ENCODE results near the gene ARHGEF11. TPM values are rescaled to one million over a fixed set of nuclear protein-coding genes. Genes with fewer than 3 reads are reported as not detected.

Gene ARHGEF11
- total and polyA plus RNA-seq, 9 of the 15 experiments (the other 6 are each of a cell fraction or from before 2014, with no cell fraction given): 0.14 to 15.5 (median 9.0) TPM

DNA sequence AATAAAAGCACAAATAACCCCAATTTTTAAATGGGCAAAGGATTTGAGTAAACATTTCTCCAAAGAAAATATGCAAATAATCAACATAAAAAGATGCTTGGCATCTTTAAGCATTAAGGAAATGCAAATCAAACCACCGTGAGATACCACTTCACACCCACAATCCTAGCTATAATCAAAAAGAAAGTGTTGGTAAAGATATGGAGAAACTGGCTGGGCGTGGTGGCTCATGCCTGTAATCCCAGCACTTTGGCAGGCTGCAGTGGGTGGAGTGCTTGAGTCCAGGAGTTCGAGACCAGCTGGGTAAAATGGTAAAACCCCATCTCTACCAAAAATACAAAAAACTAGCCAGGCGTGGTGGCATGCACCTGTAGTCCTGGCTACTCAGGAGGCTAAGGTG is 16.9 kb downstream of the ARHGEF11 start:
- no peaks in the 10 kb centered on the region for H3K9me1 ChIP-seq (ENCODE audit: control insufficient read depth, insufficient read depth, low read length)
- ATAC-seq (no peak), FAIRE-seq (no peak), DNase-seq (ENCODE audit: extremely low read depth in 1 of 4, low spot score in 3 of 4) (no peak)
- H3K9ac ChIP-seq (ENCODE audit: insufficient read depth in 1 of 2, low read depth in 2 of 2, low read length in 2 of 2): no peak overlapping the region
- peaks cover 2% of the 10 kb centered on the region; the same call in 1 of the 3 replicates for H3K79me2 ChIP-seq (ENCODE audit: control insufficient read depth, insufficient read depth, low read length)
- no peak overlapping the region for H3K4me3 ChIP-seq
- no TSS peak for BruUV-seq (replicated peaks)
- intact Hi-C loops (cut with micrococcal nuclease): no loop called here
- in situ Hi-C loops (cut with MboI): no loop called here
- H3K9me3 ChIP-seq (replicated peaks; ENCODE audit: control insufficient read depth, insufficient read depth, low read depth, low read length): no peaks in the 10 kb centered on the region
- ChIA-PET POLR2A (interaction anchor here (0.7 to 1.6 kb wide), 5 partner anchors 13 to 335 kb away, joined by 3 to 6 read pairs (median 3); no protein-coding TSS in a partner anchor), CTCF (ENCODE audit: low intra/inter-chr PET ratio) (no interaction called here)
- no peak overlapping the region for H3K27ac ChIP-seq (ENCODE audit: extremely low read depth, low read depth, low read length)
- H3K4me1 ChIP-seq (replicated peaks in 1 of 2; ENCODE audit: control insufficient read depth in 2 of 2, insufficient read depth in 2 of 2, low read length in 2 of 2): peaks cover 0 to 10% of the 10 kb centered on the region in 2 experiments; a peak in 2 of 5 replicates
- 63% methylated on average over 4 of the region's 4 CpGs for WGBS (ENCODE audit: insufficient coverage, low coverage, missing lambda C conversion rate)
- H4K20me1 ChIP-seq (replicated peaks; ENCODE audit: control insufficient read depth, insufficient read depth, low read length): no peaks in the 10 kb centered on the region
- H3K36me3 ChIP-seq (ENCODE audit: control insufficient read depth, insufficient read depth, low read length): no peaks in the 10 kb centered on the region
- H3K27me3 ChIP-seq (ENCODE audit: control insufficient read depth in 2 of 2, insufficient read depth in 2 of 2, low read length in 2 of 2): no peaks in the 10 kb centered on the region
- no peak overlapping the region for H3K4me2 ChIP-seq (ENCODE audit: insufficient read depth, low read length)
- H2AFZ ChIP-seq (ENCODE audit: low read depth, low read length): no peak overlapping the region
- TF ChIP-seq RBM14 (IDR thresholded peaks at IDR 0.05; ENCODE audit: borderline replicate concordance, insufficient read depth, low read depth, low read length) (no peak), SMAD2 (IDR thresholded peaks at IDR 0.05; ENCODE audit: low read depth, low read length) (no peak), ILF3 (IDR thresholded peaks at IDR 0.05; ENCODE audit: borderline replicate concordance) (no peak), ZZZ3 (IDR thresholded peaks at IDR 0.05) (no peak)
- TF ChIP-seq, protein P1, sequence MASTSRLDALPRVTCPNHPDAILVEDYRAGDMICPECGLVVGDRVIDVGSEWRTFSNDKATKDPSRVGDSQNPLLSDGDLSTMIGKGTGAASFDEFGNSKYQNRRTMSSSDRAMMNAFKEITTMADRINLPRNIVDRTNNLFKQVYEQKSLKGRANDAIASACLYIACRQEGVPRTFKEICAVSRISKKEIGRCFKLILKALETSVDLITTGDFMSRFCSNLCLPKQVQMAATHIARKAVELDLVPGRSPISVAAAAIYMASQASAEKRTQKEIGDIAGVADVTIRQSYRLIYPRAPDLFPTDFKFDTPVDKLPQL (IDR thresholded peaks at IDR 0.05; ENCODE audit: extremely low read depth, insufficient read length): no peak
- TF ChIP-seq, protein P2, sequence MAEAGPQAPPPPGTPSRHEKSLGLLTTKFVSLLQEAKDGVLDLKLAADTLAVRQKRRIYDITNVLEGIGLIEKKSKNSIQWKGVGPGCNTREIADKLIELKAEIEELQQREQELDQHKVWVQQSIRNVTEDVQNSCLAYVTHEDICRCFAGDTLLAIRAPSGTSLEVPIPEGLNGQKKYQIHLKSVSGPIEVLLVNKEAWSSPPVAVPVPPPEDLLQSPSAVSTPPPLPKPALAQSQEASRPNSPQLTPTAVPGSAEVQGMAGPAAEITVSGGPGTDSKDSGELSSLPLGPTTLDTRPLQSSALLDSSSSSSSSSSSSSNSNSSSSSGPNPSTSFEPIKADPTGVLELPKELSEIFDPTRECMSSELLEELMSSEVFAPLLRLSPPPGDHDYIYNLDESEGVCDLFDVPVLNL (CRISPR knock-in tag; IDR thresholded peaks at IDR 0.05; ENCODE audit: low read depth): no peak
- TF ChIP-seq, protein P3, sequence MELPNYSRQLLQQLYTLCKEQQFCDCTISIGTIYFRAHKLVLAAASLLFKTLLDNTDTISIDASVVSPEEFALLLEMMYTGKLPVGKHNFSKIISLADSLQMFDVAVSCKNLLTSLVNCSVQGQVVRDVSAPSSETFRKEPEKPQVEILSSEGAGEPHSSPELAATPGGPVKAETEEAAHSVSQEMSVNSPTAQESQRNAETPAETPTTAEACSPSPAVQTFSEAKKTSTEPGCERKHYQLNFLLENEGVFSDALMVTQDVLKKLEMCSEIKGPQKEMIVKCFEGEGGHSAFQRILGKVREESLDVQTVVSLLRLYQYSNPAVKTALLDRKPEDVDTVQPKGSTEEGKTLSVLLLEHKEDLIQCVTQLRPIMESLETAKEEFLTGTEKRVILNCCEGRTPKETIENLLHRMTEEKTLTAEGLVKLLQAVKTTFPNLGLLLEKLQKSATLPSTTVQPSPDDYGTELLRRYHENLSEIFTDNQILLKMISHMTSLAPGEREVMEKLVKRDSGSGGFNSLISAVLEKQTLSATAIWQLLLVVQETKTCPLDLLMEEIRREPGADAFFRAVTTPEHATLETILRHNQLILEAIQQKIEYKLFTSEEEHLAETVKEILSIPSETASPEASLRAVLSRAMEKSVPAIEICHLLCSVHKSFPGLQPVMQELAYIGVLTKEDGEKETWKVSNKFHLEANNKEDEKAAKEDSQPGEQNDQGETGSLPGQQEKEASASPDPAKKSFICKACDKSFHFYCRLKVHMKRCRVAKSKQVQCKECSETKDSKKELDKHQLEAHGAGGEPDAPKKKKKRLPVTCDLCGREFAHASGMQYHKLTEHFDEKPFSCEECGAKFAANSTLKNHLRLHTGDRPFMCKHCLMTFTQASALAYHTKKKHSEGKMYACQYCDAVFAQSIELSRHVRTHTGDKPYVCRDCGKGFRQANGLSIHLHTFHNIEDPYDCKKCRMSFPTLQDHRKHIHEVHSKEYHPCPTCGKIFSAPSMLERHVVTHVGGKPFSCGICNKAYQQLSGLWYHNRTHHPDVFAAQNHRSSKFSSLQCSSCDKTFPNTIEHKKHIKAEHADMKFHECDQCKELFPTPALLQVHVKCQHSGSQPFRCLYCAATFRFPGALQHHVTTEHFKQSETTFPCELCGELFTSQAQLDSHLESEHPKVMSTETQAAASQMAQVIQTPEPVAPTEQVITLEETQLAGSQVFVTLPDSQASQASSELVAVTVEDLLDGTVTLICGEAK (IDR thresholded peaks at IDR 0.05): no peak
- TF ChIP-seq, protein P3 (CRISPR knock-in tag; IDR thresholded peaks at IDR 0.05): no peak
- TF ChIP-seq, protein P4, sequence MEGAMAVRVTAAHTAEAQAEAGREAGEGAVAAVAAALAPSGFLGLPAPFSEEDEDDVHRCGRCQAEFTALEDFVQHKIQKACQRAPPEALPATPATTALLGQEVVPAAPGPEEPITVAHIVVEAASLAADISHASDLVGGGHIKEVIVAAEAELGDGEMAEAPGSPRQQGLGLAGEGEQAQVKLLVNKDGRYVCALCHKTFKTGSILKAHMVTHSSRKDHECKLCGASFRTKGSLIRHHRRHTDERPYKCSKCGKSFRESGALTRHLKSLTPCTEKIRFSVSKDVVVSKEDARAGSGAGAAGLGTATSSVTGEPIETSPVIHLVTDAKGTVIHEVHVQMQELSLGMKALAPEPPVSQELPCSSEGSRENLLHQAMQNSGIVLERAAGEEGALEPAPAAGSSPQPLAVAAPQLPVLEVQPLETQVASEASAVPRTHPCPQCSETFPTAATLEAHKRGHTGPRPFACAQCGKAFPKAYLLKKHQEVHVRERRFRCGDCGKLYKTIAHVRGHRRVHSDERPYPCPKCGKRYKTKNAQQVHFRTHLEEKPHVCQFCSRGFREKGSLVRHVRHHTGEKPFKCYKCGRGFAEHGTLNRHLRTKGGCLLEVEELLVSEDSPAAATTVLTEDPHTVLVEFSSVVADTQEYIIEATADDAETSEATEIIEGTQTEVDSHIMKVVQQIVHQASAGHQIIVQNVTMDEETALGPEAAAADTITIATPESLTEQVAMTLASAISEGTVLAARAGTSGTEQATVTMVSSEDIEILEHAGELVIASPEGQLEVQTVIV (CRISPR knock-in tag; IDR thresholded peaks at IDR 0.05; ENCODE audit: borderline replicate concordance): no peak

Data from K562 (cell line).